Activated naive CD8-positive, alpha-beta T cell treated with anti-CD3 and anti-CD28 coated beads, Interleukin-2, amount 10 ng/mL, durations not matched to agents 7 days and 5 days (primary cell): ENCODE results near the gene RPS6KA2. TPM values are rescaled to one million over a fixed set of nuclear protein-coding genes. Genes with fewer than 3 reads are reported as not detected.
"Not testable (repeated sequence)": the region's sequence is repeated elsewhere in the genome, so short reads cannot be mapped to it uniquely, and the experiment has no call there.

ENCODE experiments used
- ATAC-seq: fragments of 150-1000 bp; cut with Tn5 transposase; one replicate; pipeline ENCODE4 v1.10.0; 2021; ENCODE audit warnings: low read depth, moderate library complexity
- POLR2A ChIA-PET: fragments of 350-600 bp; sonication (Branson Sonifier 250); formaldehyde crosslinking; loops from one replicate; lab custom pipeline; 2021; ENCODE audit warnings: antibody characterized with exemption; lab: Charles Lee
- DNase-seq: peaks from one replicate; pipeline ENCODE4 v3.0.0; 2021
- H3K27ac Mint-ChIP-seq: one replicate; pipeline ENCODE4 v1.8.0; 2022; ENCODE audit warnings: mild to moderate bottlenecking, mixed read lengths
- H3K27me3 Mint-ChIP-seq: one replicate; pipeline ENCODE4 v1.8.0; 2022; ENCODE audit warnings: mild to moderate bottlenecking, moderate library complexity, mixed read lengths
- H3K36me3 Mint-ChIP-seq: one replicate; pipeline ENCODE4 v1.8.0; 2021; ENCODE audit warnings: mild to moderate bottlenecking, mixed read lengths
- H3K4me1 Mint-ChIP-seq: one replicate; pipeline ENCODE4 v1.8.0; 2021; ENCODE audit warnings: mixed read lengths
- H3K4me3 Mint-ChIP-seq: one replicate; pipeline ENCODE4 v1.8.0; 2022; ENCODE audit warnings: mild to moderate bottlenecking, moderate library complexity, mixed read lengths
- H3K9me3 Mint-ChIP-seq: one replicate; pipeline ENCODE4 v1.8.0; 2021; ENCODE audit warnings: mixed read lengths
- total RNA-seq, 2 experiments: library from RNA; stranded (reverse); gene quantifications; one replicate each; pipeline ENCODE4 v1.2.3, GENCODE V29; 2021

Gene RPS6KA2
- total RNA-seq, 2 experiments from 2014 or later: 3.8 to 5.7 TPM

DNA sequence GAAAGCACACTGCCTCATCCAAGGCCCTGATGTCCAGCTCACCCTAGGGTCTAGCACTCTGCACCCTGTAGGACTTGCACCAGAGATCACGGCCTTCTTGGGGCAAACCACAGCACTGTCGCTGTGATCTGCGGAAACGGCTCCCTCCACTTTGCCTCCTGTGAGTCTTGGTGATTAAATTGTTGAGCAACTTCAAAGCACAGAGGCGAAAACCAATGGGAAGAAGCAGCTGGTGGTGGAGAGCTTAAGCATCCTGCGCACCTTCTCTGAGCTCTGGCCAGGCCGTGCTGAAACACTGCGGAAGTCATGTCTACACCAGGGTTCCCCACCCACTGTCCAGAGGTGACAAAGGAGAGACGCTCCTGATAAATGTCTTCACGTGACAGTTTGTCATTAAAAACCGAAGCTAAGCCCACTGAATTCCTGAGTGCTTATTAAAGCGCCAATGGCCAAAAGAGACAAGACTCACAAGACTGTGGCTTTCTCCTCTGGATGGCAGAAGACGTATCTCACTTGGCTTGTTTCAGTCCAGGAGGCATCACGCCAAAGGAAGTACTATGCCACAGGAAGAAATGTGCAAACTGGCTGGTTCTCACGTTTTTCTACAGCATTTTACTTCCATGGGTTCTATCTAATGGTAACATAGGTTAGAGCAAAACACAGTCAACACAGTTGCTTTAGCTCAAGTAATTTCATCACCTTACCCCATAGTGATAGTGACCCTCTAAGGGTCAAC, 43.7 kb downstream of the RPS6KA2 start:
- no peaks in the 10 kb centered on the region for H3K9me3 Mint-ChIP-seq
- POLR2A ChIA-PET: no interaction called here
- H3K27me3 Mint-ChIP-seq: no peaks in the 10 kb centered on the region
- H3K36me3 Mint-ChIP-seq: no peaks in the 10 kb centered on the region
- H3K4me1 Mint-ChIP-seq: peaks cover 1% of the 10 kb centered on the region
- no peak overlapping the region for H3K27ac Mint-ChIP-seq
- DNase-seq: no peak
- H3K4me3 Mint-ChIP-seq: no peak overlapping the region
- no peak for ATAC-seq

DNA sequence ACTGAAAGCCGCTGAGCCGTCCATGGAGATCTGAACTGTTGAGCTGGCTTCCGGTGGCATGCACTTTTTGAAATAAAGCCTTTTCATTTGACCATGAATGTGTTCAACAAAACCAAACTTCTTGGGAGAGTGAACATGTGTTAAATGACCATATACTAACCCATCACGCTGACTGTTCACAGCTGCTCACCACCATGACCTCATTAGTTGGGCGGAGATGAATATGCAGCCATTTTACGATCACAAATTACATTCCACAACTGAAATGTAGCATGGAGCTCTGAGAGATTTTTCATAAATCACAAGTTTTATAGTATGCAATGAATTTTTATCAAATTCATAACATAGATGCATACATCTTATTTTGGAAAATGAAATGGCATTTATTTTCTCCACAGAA, 44.8 kb downstream of the RPS6KA2 start:
- H3K9me3 Mint-ChIP-seq: no peaks in the 10 kb centered on the region
- H3K4me3 Mint-ChIP-seq: no peak overlapping the region
- ATAC-seq (no peak), DNase-seq (no peak)
- POLR2A ChIA-PET: no interaction called here
- no peaks in the 10 kb centered on the region for H3K27me3 Mint-ChIP-seq
- H3K36me3 Mint-ChIP-seq: no peaks in the 10 kb centered on the region
- H3K4me1 Mint-ChIP-seq: peaks cover 1% of the 10 kb centered on the region
- no peak overlapping the region for H3K27ac Mint-ChIP-seq

DNA sequence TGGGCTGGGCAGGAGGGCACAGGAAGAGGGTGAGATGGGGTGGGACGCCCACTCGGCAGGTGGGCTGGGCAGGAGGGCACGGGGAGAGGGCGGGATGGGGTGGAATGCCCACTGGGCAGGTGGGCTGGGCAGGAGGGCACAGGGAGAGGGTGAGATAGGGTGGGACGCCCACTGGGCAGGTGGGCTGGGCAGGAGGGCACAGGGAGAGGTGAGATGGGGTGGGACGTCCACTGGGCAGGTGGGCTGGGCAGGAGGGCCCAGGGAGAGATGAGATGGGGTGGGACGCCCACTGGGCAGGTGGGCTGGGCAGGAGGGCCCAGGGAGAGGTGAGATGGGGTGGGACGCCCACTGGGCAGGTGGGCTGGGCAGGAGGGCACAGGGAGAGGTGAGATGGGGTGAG, 45.2 kb downstream of the RPS6KA2 start:
- H3K4me1 Mint-ChIP-seq, H3K9me3 Mint-ChIP-seq, H3K27me3 Mint-ChIP-seq, H3K4me3 Mint-ChIP-seq, ATAC-seq, DNase-seq, POLR2A ChIA-PET, H3K36me3 Mint-ChIP-seq, H3K27ac Mint-ChIP-seq: not testable (repeated sequence)

GRCh38 chr6:166581091-166581511, 46.0 kb downstream of the RPS6KA2 start:
- POLR2A ChIA-PET: no interaction called here
- DNase-seq (no peak), ATAC-seq (no peak)
- no peaks in the 10 kb centered on the region for H3K36me3 Mint-ChIP-seq
- no peak overlapping the region for H3K4me3 Mint-ChIP-seq
- H3K27me3 Mint-ChIP-seq: peaks cover 4% of the 10 kb centered on the region
- peaks cover 5% of the 10 kb centered on the region for H3K9me3 Mint-ChIP-seq
- H3K27ac Mint-ChIP-seq: no peak overlapping the region
- no peaks in the 10 kb centered on the region for H3K4me1 Mint-ChIP-seq

DNA sequence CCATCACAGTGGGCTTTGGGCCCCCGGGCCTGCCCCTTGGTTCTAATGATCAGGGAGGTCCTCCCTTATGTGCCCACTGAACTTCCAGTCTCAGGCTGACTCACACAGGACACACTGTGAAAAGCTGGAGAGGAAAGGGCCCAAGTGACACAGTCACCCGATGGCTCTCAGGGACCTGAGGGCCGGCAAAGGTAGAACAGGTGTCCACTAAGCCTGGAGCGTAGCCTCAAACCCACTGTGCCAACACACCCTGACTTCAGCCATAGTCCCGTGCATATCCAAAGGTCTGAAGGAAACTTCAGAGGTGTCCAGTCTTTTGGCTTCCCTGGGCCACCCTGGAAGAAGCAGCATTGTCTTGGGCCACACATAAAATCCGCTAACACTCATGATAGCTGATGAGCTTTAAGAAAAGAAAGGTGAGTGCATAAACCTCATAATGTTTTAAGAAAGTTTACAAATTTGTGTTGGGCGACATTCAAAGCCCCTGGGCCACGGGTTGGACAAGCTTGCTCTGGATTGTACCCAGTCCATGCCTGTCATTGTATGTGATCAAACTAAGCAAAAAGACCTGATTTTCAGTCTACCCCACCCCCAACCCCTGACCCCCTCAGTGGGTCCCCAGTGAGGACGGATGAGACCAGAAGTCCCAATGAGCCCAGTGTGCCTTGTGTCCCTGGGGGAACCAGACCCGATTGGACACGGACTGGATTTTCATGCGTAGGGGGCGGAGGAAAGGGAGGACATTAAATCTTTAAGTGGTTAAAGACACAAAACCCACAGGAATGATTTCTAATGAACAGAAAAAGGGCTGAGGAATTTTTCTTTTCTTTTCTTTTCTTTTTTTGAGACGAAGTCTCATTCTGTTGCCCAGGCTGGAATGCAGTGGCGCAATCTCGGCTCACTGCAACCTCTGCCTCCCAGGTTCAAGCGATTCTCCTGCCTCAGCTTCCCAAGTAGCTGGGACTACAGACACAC, 46.7 kb downstream of the RPS6KA2 start:
- Mint-ChIP-seq H3K36me3 (no peaks in the 10 kb centered on the region), H3K4me3 (no peak overlapping the region), H3K4me1 (no peaks in the 10 kb centered on the region), H3K27me3 (peaks cover 4% of the 10 kb centered on the region), H3K27ac (no peak overlapping the region), H3K9me3 (peaks cover 7% of the 10 kb centered on the region)
- no peak for DNase-seq
- no peak for ATAC-seq
- POLR2A ChIA-PET: no interaction called here

GRCh38 chr6:166579237-166579850, 47.7 kb downstream of the RPS6KA2 start:
- Mint-ChIP-seq H3K36me3 (no peaks in the 10 kb centered on the region), H3K4me1 (no peaks in the 10 kb centered on the region), H3K27ac (no peak overlapping the region), H3K9me3 (peaks cover 7% of the 10 kb centered on the region), H3K27me3 (peaks cover 9% of the 10 kb centered on the region), H3K4me3 (no peak overlapping the region)
- POLR2A ChIA-PET: no interaction called here
- DNase-seq (no peak), ATAC-seq (no peak)

- Mint-ChIP-seq H3K36me3 (no peaks in the 10 kb centered on the region), H3K27ac (no peak overlapping the region), H3K4me3 (no peak overlapping the region), H3K27me3 (peaks cover 9% of the 10 kb centered on the region), H3K9me3 (peaks cover 7% of the 10 kb centered on the region), H3K4me1 (no peaks in the 10 kb centered on the region)
- POLR2A ChIA-PET: no interaction called here
- ATAC-seq (no peak), DNase-seq (no peak)
Observed at GRCh38 chr6:166578536-166579236, 48.4 kb downstream of the RPS6KA2 start.

DNA sequence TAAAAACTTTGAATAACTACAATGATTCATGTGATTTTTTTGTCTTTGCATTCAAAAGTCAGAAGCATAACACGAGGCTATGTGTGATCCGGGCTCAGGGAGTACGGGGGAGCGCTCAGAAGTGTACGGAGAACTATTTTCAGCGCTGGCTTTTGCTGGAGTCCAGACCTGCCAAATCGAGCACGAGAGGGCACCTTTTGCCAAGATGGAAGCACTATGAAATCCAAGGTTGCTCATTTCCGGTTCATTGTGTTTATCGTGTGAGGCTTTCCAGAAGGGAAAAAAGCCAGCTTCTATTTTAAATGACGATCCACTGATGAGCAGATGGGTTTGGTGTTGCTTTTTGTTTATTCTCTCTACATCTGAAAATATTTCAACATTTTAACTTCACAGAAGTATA, 51.8 kb downstream of the RPS6KA2 start:
- H3K4me3 Mint-ChIP-seq: no peak overlapping the region
- peaks cover 7% of the 10 kb centered on the region for H3K9me3 Mint-ChIP-seq
- H3K36me3 Mint-ChIP-seq: no peaks in the 10 kb centered on the region
- DNase-seq: no peak
- H3K27me3 Mint-ChIP-seq: peaks cover 9% of the 10 kb centered on the region
- no peaks in the 10 kb centered on the region for H3K4me1 Mint-ChIP-seq
- no peak for ATAC-seq
- POLR2A ChIA-PET: interaction anchor here (0.7 kb wide), 1 partner anchor 138 kb away, joined by 3 read pairs; no protein-coding TSS in a partner anchor
- H3K27ac Mint-ChIP-seq: no peak overlapping the region

GRCh38 chr6:166573511-166574216, 53.4 kb downstream of the RPS6KA2 start:
- DNase-seq: no peak
- POLR2A ChIA-PET: no interaction called here
- Mint-ChIP-seq H3K27me3 (peaks cover 9% of the 10 kb centered on the region), H3K9me3 (peaks cover 7% of the 10 kb centered on the region), H3K36me3 (no peaks in the 10 kb centered on the region), H3K27ac (no peak overlapping the region), H3K4me3 (no peak overlapping the region), H3K4me1 (no peaks in the 10 kb centered on the region)
- ATAC-seq: no peak

DNA sequence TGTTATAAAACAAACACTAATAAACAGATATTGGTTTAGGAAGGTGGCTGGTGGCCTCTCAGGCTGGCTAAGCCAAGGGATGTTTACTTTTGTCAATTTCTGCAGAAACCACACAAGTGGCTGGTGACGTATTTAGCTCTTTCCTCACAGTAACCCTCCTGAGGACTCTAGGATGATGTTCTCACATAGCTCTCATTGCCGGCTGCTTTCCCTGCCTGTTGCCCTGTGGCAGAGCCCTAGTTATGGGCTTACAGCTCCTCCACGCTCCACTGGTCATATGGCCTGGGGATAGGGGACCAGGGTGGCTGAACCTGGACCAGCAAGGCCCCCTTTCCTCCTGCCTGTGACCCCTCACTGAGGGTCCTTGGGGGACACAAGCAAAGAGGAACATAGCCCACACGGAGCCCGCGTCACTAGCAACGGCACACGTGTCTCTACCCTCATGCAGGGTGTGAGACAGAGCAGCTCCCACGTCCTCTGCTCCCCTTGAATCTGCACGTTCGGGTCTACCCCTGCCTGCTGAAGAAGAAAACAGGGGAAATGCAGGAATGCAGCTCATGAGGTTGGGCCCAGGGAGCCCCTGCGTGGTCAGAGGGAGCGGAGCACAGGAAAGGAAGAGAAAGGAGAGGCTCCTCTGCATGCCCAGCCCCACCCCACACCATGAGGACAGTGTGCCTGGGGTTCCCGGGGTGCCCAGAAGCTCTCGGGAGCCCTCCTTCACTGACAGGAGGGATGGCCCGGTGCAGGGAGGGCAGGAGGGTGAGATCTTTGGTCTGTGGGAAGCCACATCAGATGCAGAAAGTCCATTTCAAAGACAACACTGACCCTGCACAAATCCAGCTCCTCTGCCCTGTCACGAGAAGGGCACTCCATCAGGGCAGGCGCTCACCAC, 54.4 kb downstream of the RPS6KA2 start:
- DNase-seq: no peak
- Mint-ChIP-seq H3K27ac (no peak overlapping the region), H3K4me3 (no peak overlapping the region), H3K27me3 (peaks cover 9% of the 10 kb centered on the region), H3K36me3 (no peaks in the 10 kb centered on the region), H3K4me1 (no peaks in the 10 kb centered on the region), H3K9me3 (peaks cover 7% of the 10 kb centered on the region)
- no peak for ATAC-seq
- POLR2A ChIA-PET: no interaction called here

- Mint-ChIP-seq H3K4me3 (no peak overlapping the region), H3K4me1 (no peaks in the 10 kb centered on the region), H3K9me3 (peaks cover 2% of the 10 kb centered on the region), H3K36me3 (no peaks in the 10 kb centered on the region), H3K27me3 (peaks cover 5% of the 10 kb centered on the region), H3K27ac (no peak overlapping the region)
- POLR2A ChIA-PET: interaction anchor here (0.7 kb wide), 1 partner anchor 252 kb away, joined by 6 read pairs; no protein-coding TSS in a partner anchor
- DNase-seq: no peak
- ATAC-seq: no peak
Observed at GRCh38 chr6:166570929-166571713, 55.9 kb downstream of the RPS6KA2 start.
